ENCODE measurements around the gene PROZ.

DNA sequence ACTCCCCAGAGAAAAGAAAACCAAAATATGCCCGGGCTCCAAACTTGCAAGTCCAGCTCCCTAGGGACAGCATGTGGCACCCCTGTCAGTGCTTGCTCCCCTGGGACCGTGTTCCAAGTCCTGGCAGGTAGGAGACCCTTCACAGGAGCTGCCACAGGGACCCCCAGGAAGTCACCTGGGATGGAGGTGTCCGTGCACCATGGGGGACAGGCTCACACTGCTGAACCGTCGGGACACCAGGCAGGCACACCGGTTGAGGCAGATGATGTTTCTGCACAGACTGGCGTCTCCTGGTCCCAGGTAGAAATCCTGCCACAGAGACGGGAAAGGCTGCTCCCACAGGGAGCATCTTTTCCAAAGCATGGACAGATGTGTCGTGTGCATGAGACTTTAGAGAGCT, 11.7 kb upstream of the PROZ start:
- TF ChIP-seq CTCF (conservative IDR thresholded peaks at IDR 0.05 in 1 of 2, IDR thresholded peaks at IDR 0.05 in 1 of 2; ENCODE audit: low read depth in 1 of 2, low read length in 2 of 2) (no peak), EZH2 (IDR thresholded peaks at IDR 0.05; ENCODE audit: low read length, missing control alignments) (no peak)
